ENCODE measurements around the gene SLC35F3.

SLC35F3 gene

GRCh38 chr1:233912909-233913308 lies 8.4 kb downstream of the SLC35F3 start:
- no peak for DNase-seq

- DNase-seq = no peak
These were observed 12.2 kb downstream of the SLC35F3 start for GRCh38 chr1:233916706-233917105.

GRCh38 chr1:233919786-233920185 lies 15.3 kb downstream of the SLC35F3 start:
- no peak for DNase-seq

- no peak for DNase-seq
These were observed 23.6 kb downstream of the SLC35F3 start for GRCh38 chr1:233928123-233928522.

GRCh38 chr1:233933339-233933738 lies 28.9 kb downstream of the SLC35F3 start:
- DNase-seq = no peak

GRCh38 chr1:233935297-233935868 lies 30.9 kb downstream of the SLC35F3 start:
- DNase-seq = no peak

- no peak for DNase-seq
These were observed 31.9 kb downstream of the SLC35F3 start for GRCh38 chr1:233936422-233936821.

- no peak for DNase-seq
These were observed 32.4 kb downstream of the SLC35F3 start for GRCh38 chr1:233936842-233937241.

- DNase-seq = no peak
These were observed 34.0 kb downstream of the SLC35F3 start for GRCh38 chr1:233938476-233938875.

GRCh38 chr1:233939451-233939850 lies 35.0 kb downstream of the SLC35F3 start:
- DNase-seq = no peak

- DNase-seq = no peak
These were observed 36.4 kb downstream of the SLC35F3 start for GRCh38 chr1:233940908-233941307.

- no peak for DNase-seq
These were observed 40.1 kb downstream of the SLC35F3 start for GRCh38 chr1:233944601-233945000.

GRCh38 chr1:233945573-233945972 lies 41.1 kb downstream of the SLC35F3 start:
- no peak for DNase-seq

GRCh38 chr1:233945979-233946378 lies 41.5 kb downstream of the SLC35F3 start:
- DNase-seq = no peak

GRCh38 chr1:233946724-233947123 lies 42.2 kb downstream of the SLC35F3 start:
- DNase-seq = no peak

- DNase-seq = no peak
These were observed 47.3 kb downstream of the SLC35F3 start for GRCh38 chr1:233951804-233952203.

- no peak for DNase-seq
These were observed 53.2 kb downstream of the SLC35F3 start for GRCh38 chr1:233957691-233958090.

- no peak for DNase-seq
These were observed 54.6 kb downstream of the SLC35F3 start for GRCh38 chr1:233959102-233959501.

GRCh38 chr1:233959971-233960370 lies 55.5 kb downstream of the SLC35F3 start:
- no peak for DNase-seq

- no peak for DNase-seq
These were observed 55.9 kb downstream of the SLC35F3 start for GRCh38 chr1:233960386-233960785.

GRCh38 chr1:233962878-233963277 lies 58.4 kb downstream of the SLC35F3 start:
- DNase-seq = no peak

- DNase-seq = no peak
These were observed 61.4 kb downstream of the SLC35F3 start for GRCh38 chr1:233965856-233966255.

GRCh38 chr1:233971753-233972152 lies 67.3 kb downstream of the SLC35F3 start:
- no peak for DNase-seq

GRCh38 chr1:233972563-233972950 lies 68.1 kb downstream of the SLC35F3 start:
- DNase-seq = no peak

GRCh38 chr1:233972951-233973635 lies 68.6 kb downstream of the SLC35F3 start:
- DNase-seq = no peak

Data from RPMI8226 (cell line).